ENCODE results near the gene ME1.

DNA sequence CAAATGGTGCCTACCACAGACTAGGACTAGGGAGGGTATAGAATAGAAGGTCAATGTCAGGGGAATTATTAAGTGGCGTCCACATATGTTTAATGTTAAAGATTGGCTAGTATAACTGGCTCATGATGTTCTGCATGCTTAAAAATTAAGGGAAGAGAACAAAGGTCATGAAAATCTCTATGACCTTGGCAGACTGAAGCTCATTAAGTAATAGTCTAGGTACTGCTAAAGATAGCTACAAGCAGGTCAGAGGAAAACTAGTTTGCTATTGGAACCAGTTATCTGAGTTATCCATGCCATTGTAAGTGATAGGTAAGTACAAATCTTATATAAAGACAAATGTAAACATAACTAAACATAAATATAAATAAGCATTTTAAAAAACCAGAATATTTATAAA lies 48.5 kb upstream of the ME1 start:
- TF ChIP-seq, protein P1, sequence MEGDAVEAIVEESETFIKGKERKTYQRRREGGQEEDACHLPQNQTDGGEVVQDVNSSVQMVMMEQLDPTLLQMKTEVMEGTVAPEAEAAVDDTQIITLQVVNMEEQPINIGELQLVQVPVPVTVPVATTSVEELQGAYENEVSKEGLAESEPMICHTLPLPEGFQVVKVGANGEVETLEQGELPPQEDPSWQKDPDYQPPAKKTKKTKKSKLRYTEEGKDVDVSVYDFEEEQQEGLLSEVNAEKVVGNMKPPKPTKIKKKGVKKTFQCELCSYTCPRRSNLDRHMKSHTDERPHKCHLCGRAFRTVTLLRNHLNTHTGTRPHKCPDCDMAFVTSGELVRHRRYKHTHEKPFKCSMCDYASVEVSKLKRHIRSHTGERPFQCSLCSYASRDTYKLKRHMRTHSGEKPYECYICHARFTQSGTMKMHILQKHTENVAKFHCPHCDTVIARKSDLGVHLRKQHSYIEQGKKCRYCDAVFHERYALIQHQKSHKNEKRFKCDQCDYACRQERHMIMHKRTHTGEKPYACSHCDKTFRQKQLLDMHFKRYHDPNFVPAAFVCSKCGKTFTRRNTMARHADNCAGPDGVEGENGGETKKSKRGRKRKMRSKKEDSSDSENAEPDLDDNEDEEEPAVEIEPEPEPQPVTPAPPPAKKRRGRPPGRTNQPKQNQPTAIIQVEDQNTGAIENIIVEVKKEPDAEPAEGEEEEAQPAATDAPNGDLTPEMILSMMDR (IDR thresholded peaks at IDR 0.05; ENCODE audit: borderline replicate concordance, extremely low read depth, low read length, poor library complexity, severe bottlenecking) = no peak
- TF ChIP-seq EZH2 (IDR thresholded peaks at IDR 0.05; ENCODE audit: borderline replicate concordance, low read depth, low read length, severe bottlenecking) = no peak
